GM12873 (cell line): ENCODE results near the gene ZNF398.

Experiments used
- CTCF ChIP-seq: IDR thresholded peaks from 2 replicates; pipeline ENCODE4 v1.5.1; 2012; ENCODE audit warnings: low read depth, mild to moderate bottlenecking, moderate library complexity, low read length, control low read depth; ENCODE audit not compliant: insufficient read depth; ENCODE audit errors: missing control alignments

ZNF398 gene

GRCh38 chr7:149109969-149110368, 37.3 kb upstream of the ZNF398 start:
- no peak for TF ChIP-seq CTCF

- TF ChIP-seq CTCF = no peak
Observed at GRCh38 chr7:149125189-149125862, 21.9 kb upstream of the ZNF398 start.

DNA sequence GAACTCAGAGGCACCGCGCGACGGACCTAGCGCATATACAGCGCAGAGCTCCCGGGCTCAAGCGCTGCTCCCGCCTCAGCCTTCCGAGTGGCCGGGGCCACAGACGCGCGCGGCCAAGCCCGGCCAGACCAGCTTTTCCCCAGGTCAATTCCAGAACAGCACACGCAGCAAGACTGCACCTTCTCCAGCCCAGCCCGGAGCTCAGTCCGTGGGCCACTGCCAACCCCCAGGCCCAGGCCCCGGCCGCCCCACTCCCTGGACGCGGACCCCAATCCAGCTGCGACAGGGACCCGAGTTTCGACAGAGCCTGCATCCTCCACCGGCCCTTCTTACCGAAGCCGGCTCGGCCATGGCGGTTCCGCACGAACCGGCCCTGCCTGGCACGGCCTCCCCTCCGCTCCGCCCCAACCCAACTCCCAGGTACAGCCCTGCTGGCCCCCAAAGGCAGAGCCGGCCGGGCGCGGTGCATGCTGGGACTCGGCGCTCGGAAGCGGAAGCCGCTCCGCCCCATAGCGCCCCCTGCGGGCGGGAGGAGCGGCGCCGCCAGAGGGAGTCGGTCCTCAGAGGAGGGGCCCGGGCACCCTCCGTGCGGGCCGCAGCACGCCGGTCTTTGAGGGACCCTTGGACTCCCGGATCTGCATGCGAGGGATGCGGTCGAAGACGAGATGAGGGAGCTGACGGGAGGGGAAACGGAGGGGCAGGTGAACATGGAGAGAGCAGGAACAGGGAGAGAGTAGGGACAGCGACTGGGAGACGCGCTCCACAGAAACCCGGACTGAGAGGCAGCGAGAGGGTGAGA, 21.2 kb upstream of the ZNF398 start, which contains the start of gene ZNF425:
ZNF425 (minus strand) TSS at position 462 of the 799 bp plus-strand sequence; CDS start at position 351, 111 bp downstream.
- peak; percentile 89 for TF ChIP-seq CTCF

DNA sequence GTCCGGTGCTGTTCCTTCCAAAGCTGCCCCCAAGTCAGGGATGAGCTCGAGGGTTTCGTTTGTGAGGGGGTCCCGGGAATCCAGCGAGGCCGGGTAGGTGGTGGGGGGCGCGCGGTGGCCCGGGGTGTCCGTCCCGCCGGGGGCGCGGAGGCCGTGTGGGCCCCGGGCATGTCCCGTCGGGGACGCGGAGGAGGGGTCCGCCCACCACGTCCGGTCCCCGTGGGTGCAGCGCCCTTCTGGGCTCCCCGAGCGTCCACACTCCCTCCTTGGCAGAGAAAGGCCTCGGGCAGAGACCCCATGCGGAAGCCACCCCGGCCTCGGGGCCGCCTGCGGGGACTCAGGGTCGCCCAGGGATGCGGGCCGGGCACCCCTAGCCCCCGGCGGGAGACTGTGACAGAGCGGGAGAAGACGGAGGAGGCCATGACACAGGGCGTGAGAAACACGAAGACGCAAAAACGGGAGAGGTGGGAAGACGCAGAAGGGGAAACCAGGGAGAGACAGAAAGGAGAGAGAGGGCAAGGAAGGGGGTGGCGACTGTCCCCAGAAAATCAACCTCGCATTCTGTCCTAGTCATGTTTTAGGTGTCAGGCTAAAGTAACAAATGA, 20.5 kb upstream of the ZNF398 start:
- no peak for TF ChIP-seq CTCF

DNA sequence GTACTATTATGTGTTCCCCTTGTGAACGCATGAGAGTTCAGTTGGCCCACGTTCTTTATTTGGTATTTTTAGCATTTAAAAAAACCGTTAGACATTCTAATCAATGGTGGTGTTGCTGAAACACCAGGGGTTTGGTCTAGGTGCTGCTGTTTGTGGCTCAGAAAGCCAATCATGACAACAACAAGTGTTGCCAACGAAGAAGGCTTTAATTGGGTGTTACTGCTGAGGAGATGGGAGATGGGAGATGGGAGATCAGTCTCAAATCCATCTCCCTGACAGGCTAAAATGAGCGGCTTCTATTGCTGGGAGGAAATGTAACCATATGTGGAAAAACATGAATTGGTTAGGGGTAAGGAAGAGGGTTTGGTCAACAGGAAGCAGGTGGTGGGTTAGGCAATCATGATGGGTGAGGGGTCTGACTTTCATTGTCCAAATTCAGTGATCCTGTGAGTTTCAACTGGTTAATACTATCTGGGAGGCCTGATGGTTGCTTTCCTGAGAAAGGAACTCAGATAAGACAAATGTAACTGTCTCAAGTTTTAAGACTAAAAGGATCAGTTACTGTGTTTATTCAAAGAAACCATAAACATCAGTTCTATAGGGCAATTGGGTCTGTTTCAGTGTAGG, 16.6 kb upstream of the ZNF398 start:
- no peak for TF ChIP-seq CTCF

DNA sequence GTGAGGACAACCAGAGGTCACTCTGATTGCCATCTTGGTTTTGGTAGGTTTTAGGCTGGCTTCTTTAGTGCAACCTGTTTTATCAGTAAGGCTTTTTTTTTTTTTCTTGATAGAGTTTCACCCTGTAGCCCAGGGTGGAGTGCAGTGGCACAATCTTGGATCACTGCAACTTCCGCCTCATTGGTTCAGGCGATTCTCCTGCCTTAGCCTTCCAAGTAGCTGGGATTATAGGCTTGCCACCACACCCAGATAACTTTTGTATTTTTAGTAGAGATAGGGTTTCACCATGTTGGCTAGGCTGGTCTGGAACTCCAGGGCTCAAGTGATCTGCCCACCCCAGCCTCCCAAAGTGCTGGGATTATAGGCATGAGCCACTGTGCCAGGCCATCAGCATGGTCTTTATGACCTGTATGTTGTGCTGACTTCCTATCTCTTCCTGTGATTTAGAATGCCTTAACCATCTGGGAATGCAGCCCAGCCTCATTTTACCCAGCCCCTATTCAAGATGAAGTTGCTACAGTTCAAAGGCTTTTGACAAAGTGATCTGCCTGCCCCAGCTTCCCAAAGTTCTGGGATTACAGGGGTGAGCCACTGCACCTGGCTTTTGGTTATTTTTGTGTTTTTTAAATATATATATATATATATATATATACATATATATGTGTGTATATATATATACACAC, 14.1 kb upstream of the ZNF398 start:
- TF ChIP-seq CTCF = no peak
